HEK293 (cell line): ENCODE results near the gene DNASE2B.

Experiments
- CTCF ChIA-PET: fragments of 350-600 bp; formaldehyde crosslinking; extraction: SDS; loops from one replicate; lab custom pipeline; 2021; ENCODE audit warnings: antibody characterized with exemption; lab: Yijun Ruan, JAX
- POLR2A ChIA-PET: fragments of 300-600 bp; formaldehyde crosslinking; extraction: SDS; loops from one replicate; lab custom pipeline; 2020; ENCODE audit warnings: antibody characterized with exemption, inconsistent platforms; lab: Yijun Ruan, JAX
- H3K27ac ChIP-seq: fragments of 200-500 bp; sonication (Bioruptor generic); 2 replicates; pipeline ENCODE4 v1.5.1; 2014; ENCODE audit warnings: low read depth, low read length, control low read depth, inconsistent platforms; ENCODE audit errors: extremely low read depth
- H3K36me3 ChIP-seq, 2 experiments: fragments of 200-500 bp in 1 of 2; sonication (Bioruptor generic) in 1 of 2; 1 replicate in 1 of 2; 2 replicates in 1 of 2; pipeline ENCODE4 v1.5.1; 2014 to 2017; ENCODE audit warnings: inconsistent platforms in 2 of 2, low read length in 2 of 2; ENCODE audit not compliant: control insufficient read depth in 2 of 2, insufficient read depth in 1 of 2
- H3K4me1 ChIP-seq: fragments of 200-500 bp; sonication (Bioruptor generic); 2 replicates; pipeline ENCODE4 v1.5.1; 2014; ENCODE audit warnings: mild to moderate bottlenecking, low read length, inconsistent platforms; ENCODE audit not compliant: control insufficient read depth, insufficient read depth
- H3K4me3 ChIP-seq: 2 replicates; pipeline ENCODE4 v1.5.1; 2011; ENCODE audit warnings: low read depth, mild to moderate bottlenecking, control low read depth, low read length, moderate library complexity
- H3K9me3 ChIP-seq: fragments of 200-500 bp; sonication (Bioruptor generic); 2 replicates; pipeline ENCODE4 v1.5.1; 2014; ENCODE audit warnings: low read depth, low read length, inconsistent platforms; ENCODE audit not compliant: control insufficient read depth, insufficient read depth
- CTCF ChIP-seq: fragments of 450-650 bp; formaldehyde crosslinking; IDR thresholded peaks from 2 replicates; pipeline ENCODE4 v1.5.1; 2016; ENCODE audit warnings: missing biosample characterization, missing genetic modification characterization
- HOXD13 ChIP-seq: sonication (generic); formaldehyde crosslinking; IDR thresholded peaks from 2 replicates; pipeline ENCODE4 v1.8.0; 2022; ENCODE audit warnings: missing genetic modification reagents, borderline replicate concordance
- KLF10 ChIP-seq: fragments of 450-650 bp; IDR thresholded peaks from 2 replicates; pipeline ENCODE4 v1.5.1; 2018; ENCODE audit warnings: missing biosample characterization, mild to moderate bottlenecking, missing genetic modification characterization
- REST ChIP-seq: fragments of 450-650 bp; formaldehyde crosslinking; IDR thresholded peaks from 2 replicates; pipeline ENCODE4 v1.5.1; 2016; ENCODE audit warnings: missing biosample characterization, missing genetic modification characterization
- SP2 ChIP-seq: fragments of 450-650 bp; formaldehyde crosslinking; IDR thresholded peaks from 2 replicates; pipeline ENCODE4 v1.5.1; 2016; ENCODE audit warnings: missing biosample characterization, missing genetic modification characterization
- ZBTB11 ChIP-seq: fragments of 450-650 bp; formaldehyde crosslinking; conservative IDR thresholded peaks from 2 replicates; pipeline ENCODE4 v1.5.1; 2016; ENCODE audit warnings: low read depth, missing biosample characterization, missing genetic modification characterization
- ZBTB7A ChIP-seq: fragments of 450-650 bp; formaldehyde crosslinking; IDR thresholded peaks from 2 replicates; pipeline ENCODE4 v1.5.1; 2016; ENCODE audit warnings: low read depth, missing biosample characterization, missing genetic modification characterization
- ZEB2 ChIP-seq: fragments of 450-650 bp; formaldehyde crosslinking; IDR thresholded peaks from 2 replicates; pipeline ENCODE4 v1.5.1; 2016; ENCODE audit warnings: missing biosample characterization, missing genetic modification characterization
- ZFP3 ChIP-seq: fragments of 450-650 bp; formaldehyde crosslinking; IDR thresholded peaks from 2 replicates; pipeline ENCODE4 v1.5.1; 2016; ENCODE audit warnings: low read depth, missing biosample characterization, missing genetic modification characterization
- ZNF112 ChIP-seq: fragments of 450-650 bp; formaldehyde crosslinking; IDR thresholded peaks from 2 replicates; pipeline ENCODE4 v1.5.0; 2017; ENCODE audit warnings: missing biosample characterization, missing genetic modification characterization
- ZNF394 ChIP-seq: fragments of 450-650 bp; formaldehyde crosslinking; IDR thresholded peaks from 2 replicates; pipeline ENCODE4 v1.5.1; 2016; ENCODE audit warnings: missing biosample characterization, missing genetic modification characterization, mild to moderate bottlenecking, moderate library complexity, borderline replicate concordance
- ZNF530 ChIP-seq: fragments of 450-650 bp; formaldehyde crosslinking; IDR thresholded peaks from 2 replicates; pipeline ENCODE4 v1.5.1; 2016; ENCODE audit warnings: low read depth, missing biosample characterization, missing genetic modification characterization
- ZNF624 ChIP-seq: fragments of 450-650 bp; formaldehyde crosslinking; IDR thresholded peaks from 2 replicates; pipeline ENCODE4 v1.5.1; 2017; ENCODE audit warnings: missing biosample characterization, missing genetic modification characterization
- ZNF670 ChIP-seq: fragments of 450-650 bp; formaldehyde crosslinking; IDR thresholded peaks from 2 replicates; pipeline ENCODE4 v1.5.1; 2016; ENCODE audit warnings: missing biosample characterization, missing genetic modification characterization, low read depth
- ZSCAN23 ChIP-seq: fragments of 450-650 bp; formaldehyde crosslinking; IDR thresholded peaks from 2 replicates; pipeline ENCODE4 v1.5.1; 2016; ENCODE audit warnings: missing biosample characterization, missing genetic modification characterization

DNASE2B gene

GRCh38 chr1:84415396-84415795, 17.1 kb downstream of the DNASE2B start:
- CTCF ChIA-PET: interaction anchor here (0.6 to 0.7 kb wide), 2 partner anchors 226 to 1304 kb away, joined by 3 to 4 read pairs; no protein-coding TSS in a partner anchor

More at GRCh38 chr1:84415396-84415795, 17.1 kb downstream of the DNASE2B start:
- Histone ChIP-seq H3K4me1 (no peaks in the 10 kb centered on the region), H3K27ac (no peak overlapping the region), H3K9me3 (no peaks in the 10 kb centered on the region), H3K36me3 (no peaks in the 10 kb centered on the region), H3K4me3 (no peak overlapping the region)
- POLR2A ChIA-PET: no interaction called here
- no peak for TF ChIP-seq ZNF394 (tag by site-specific recombination)
- TF ChIP-seq ZNF624 (tag by site-specific recombination): no peak
- TF ChIP-seq ZBTB7A (tag by site-specific recombination): no peak
- TF ChIP-seq HOXD13 (CRISPR knock-in tag): no peak
- TF ChIP-seq ZEB2: no peak
- no peak for TF ChIP-seq CTCF (tag by site-specific recombination)
- no peak for TF ChIP-seq ZBTB11 (tag by site-specific recombination)
- TF ChIP-seq ZNF670 (tag by site-specific recombination): no peak
- no peak for TF ChIP-seq ZFP3 (tag by site-specific recombination)
- TF ChIP-seq REST (tag by site-specific recombination): no peak
- TF ChIP-seq ZNF530 (tag by site-specific recombination): no peak
- TF ChIP-seq KLF10 (tag by site-specific recombination): no peak
- TF ChIP-seq ZSCAN23 (tag by site-specific recombination): no peak
- TF ChIP-seq SP2 (tag by site-specific recombination): no peak
- TF ChIP-seq ZNF112 (tag by site-specific recombination): no peak
